DMS53 (cell line): Measurements from ENCODE around the gene RTEL1.
"Not testable (repeated sequence)": the region's sequence is repeated elsewhere in the genome, so short reads cannot be mapped to it uniquely, and the experiment has no call there.

Experiments
- DNase-seq: peaks from one replicate; lab custom pipeline; 2025; lab: John Stamatoyannopoulos, UW

The RTEL1 gene

DNA sequence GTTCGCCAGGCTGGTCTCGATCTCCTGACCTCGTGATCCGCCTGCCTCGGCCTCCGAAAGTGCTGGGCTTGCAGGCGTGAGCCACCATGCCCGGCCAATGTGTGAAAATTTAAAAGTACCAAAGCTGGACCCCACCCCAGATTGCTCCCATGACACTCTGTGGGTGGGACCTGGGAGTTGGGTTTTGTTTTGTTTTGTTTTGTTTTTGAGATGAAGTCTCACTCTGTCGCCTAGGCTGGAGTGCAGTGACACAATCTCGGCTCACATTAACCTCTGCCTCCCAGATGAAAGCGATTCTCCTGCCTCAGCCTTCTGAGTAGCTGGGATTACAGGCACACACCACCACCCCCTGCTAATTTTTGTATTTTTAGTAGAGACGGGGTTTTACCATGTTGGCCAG, 13.6 kb downstream of the RTEL1 start:
- not testable (repeated sequence) for DNase-seq

GRCh38 chr20:63672666-63673065, 14.6 kb downstream of the RTEL1 start:
- no peak for DNase-seq

GRCh38 chr20:63673951-63674350, 15.8 kb downstream of the RTEL1 start:
- no peak for DNase-seq

DNA sequence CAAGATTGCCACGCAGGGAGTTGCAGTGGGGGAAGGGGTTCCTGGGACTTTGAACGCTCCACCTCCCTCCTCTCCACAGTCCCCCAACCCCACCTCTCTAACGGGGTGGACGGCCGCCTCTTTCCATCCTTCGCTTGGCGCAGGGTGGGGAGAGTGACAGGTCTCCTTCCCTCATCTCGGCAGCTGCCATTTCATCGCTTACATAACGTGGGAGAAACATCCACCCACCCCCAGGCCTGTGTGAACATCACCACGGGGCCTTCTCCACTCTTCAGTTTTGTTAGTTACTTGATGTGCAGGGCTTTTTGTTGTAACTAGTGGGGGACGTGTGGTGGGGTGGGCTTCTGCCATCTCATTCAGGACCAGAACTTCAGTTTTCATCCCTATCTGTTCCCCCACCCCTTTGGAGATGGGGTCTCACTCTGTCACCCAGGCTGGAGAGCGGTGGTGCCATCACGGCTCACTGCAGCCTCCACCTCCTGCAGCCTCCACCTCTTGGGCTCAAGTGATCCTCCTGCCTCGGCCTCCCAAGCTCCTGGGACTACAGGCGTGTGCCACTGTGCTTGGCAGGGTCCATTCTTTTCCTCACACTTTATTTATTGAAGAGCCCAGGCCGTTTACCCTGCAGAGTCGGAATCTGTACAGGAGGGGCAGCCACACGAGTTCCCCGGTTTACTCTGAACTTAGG, 17.7 kb downstream of the RTEL1 start:
- no peak for DNase-seq

DNA sequence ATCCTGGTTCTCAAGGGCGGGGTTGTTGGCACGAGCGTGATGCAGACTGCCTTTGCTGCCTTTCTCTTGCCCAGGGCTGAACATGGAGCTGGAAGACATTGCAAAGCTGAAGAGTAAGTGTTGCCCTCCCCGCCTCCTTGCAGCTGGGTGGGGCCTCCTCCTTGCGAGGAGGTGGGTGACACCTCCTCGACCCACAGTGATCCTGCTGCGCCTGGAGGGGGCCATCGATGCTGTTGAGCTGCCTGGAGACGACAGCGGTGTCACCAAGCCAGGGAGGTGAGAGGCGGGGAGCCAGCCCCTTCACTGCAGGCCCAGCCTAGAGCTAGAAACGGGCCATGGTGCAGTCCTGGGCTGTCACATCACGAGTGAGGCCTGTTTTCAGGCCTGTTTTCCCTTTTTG, 20.0 kb downstream of the RTEL1 start:
- DNase-seq: no peak

- DNase-seq: no peak
Measured at GRCh38 chr20:63678667-63679465, 20.8 kb downstream of the RTEL1 start.

GRCh38 chr20:63679799-63680305, 21.7 kb downstream of the RTEL1 start:
- DNase-seq: no peak

GRCh38 chr20:63680427-63680826, 22.3 kb downstream of the RTEL1 start:
- no peak for DNase-seq

DNA sequence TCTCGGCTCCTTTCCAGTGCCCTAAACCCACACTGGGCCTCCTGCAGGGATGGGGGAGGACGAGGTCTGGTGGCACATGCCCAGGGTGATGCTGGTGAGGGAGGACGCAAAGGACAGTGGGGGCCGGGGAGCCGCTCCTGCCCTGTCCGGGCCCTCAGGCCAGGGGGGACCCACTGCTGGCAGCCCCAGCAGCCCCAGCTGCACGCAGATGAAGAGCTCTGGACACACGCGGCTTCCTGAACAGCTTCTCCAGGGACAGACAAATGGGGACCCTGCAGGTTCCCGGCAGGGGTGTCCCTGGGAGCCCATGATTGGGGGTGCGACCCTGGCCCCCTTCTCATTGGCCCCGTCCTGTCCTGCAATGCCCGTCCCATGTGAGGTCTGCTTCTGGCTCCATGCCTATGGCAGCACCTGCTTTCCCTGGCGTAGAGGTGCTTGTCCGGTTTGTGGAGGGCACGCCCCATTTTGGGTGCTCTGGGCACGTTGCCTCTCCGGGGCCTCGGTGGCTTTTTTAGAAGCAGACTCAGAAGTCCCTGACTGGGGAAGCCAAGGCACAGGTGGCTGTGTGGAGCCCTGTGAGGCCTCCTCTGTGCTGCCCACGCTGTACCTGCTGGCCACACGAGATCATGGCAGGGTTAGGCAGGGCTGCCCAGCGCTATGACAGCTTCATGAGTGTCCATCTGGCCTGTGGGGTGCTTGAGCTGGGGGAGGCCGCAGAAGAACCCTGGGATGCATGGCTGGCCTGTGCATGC, 22.9 kb downstream of the RTEL1 start:
- DNase-seq: no peak

- no peak for DNase-seq
Measured at GRCh38 chr20:63681609-63682142, 23.6 kb downstream of the RTEL1 start.

- peak; percentile 73 for DNase-seq
Measured at GRCh38 chr20:63682384-63683139, 24.4 kb downstream of the RTEL1 start.

- no peak for DNase-seq
Measured at GRCh38 chr20:63685269-63686026, 27.3 kb downstream of the RTEL1 start.

DNA sequence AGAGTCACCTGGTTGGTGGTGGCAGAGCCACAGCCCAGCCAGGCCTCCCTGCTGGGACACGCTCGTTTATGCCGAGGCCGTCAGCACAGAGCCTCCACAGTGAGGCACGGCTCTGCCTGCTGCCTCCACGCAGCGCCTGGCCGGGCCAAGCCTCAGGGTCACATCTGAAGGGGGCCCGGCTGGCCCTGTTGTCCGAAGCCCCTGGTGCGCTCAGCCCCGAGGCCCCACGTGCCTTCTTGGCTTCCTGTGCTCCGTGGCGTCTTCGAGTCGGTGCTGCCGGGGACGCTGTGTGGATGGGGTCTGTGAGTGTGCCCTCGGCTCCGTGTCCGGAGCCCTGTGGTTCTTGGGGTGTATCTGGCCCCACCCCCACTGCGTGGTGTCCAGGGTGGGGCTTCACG, 28.0 kb downstream of the RTEL1 start:
- no peak for DNase-seq

- DNase-seq: no peak
Measured at GRCh38 chr20:63686492-63687321, 28.6 kb downstream of the RTEL1 start.

DNA sequence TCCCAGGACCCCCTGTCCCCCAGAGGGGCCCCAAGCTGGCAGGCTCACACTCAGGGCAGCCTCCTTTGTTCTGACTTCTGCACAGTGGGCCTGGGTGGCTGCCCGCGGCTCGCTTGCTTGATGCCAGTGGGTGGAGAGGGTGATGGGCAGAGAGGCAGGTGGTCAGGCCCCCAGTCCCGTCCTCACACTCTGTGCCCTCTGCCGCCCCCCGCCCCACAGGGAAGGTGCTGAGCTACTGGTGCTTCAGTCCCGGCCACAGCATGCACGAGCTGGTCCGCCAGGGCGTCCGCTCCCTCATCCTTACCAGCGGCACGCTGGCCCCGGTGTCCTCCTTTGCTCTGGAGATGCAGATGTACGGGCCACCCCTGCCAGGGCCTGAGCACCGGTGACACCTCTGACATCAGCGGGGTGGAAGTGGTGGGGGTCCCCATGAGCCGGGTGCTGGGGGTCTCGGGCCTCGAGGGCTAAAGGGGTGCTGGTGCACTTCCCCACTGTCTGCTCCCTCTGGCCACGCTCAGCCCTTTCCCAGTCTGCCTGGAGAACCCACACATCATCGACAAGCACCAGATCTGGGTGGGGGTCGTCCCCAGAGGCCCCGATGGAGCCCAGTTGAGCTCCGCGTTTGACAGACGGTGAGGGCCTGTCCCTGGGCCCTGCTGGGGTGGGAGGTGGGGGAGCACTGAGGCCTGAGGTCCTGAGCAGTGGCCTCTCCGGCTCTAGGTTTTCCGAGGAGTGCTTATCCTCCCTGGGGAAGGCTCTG, 29.5 kb downstream of the RTEL1 start:
- no peak for DNase-seq

GRCh38 chr20:63688228-63689045, 30.3 kb downstream of the RTEL1 start:
- no peak for DNase-seq

DNA sequence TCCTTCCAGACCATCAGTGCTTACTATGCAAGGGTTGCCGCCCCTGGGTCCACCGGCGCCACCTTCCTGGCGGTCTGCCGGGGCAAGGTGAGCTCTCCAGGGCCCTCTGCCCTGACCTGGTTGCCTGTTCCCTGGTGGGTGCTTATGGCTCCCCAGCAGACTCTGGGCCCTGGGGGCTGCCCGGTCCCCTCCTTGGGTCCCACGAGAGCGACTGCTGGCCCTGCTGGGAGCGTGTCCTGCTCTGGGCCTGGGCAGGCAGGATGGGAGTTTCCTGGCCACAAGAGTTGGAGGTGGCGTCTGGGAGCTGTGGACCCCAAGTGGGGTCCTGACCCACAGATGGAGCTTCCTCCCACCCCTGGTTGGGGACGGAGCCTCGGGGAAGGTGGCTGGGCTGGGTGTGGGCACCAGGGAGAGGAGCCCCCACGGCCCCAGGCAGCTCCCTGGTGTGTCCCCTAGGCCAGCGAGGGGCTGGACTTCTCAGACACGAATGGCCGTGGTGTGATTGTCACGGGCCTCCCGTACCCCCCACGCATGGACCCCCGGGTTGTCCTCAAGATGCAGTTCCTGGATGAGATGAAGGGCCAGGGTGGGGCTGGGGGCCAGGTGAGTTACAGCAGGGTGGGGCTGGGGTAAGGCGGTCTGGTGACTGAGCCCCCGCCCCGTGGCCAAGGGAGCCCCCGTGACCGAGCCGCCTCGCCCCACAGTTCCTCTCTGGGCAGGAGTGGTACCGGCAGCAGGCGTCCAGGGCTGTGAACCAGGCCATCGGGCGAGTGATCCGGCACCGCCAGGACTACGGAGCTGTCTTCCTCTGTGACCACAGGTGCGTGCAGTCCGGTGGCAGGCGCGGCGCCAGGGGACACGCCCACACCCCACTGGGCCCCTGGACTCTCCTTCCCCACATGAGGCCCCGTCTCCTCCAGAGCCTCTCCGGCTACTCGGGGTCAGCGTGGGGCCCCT, 31.2 kb downstream of the RTEL1 start:
- no peak for DNase-seq
